Measurements from ENCODE around the gene HSPBP1. TPM values are rescaled to one million over a fixed set of nuclear protein-coding genes. Genes with fewer than 3 reads are reported as not detected.

Gene HSPBP1
- polyA plus RNA-seq, 1 donor from 2014 or later: 61.1 TPM

GRCh38 chr19:55287361-55288079 is 7.6 kb upstream of the HSPBP1 start:
- no peaks in the 10 kb centered on the region for H3K9me3 ChIP-seq (ENCODE audit: low read length)
- H4K20me1 ChIP-seq (ENCODE audit: insufficient read depth): no peaks in the 10 kb centered on the region
- no peaks in the 10 kb centered on the region for H3F3A ChIP-seq (ENCODE audit: insufficient read depth, low read length, poor library complexity, severe bottlenecking)
- no peaks in the 10 kb centered on the region for H3K9me2 ChIP-seq (ENCODE audit: insufficient read depth, low read length)
- H3K79me2 ChIP-seq (replicated peaks; ENCODE audit: insufficient read depth, low read length): peaks cover 23% of the 10 kb centered on the region
- TF ChIP-seq REST (IDR thresholded peaks at IDR 0.05; ENCODE audit: borderline replicate concordance): no peak
- TF ChIP-seq EP300 (conservative IDR thresholded peaks at IDR 0.05; ENCODE audit: poor library complexity, severe bottlenecking): no peak
- TF ChIP-seq TAF1 (IDR thresholded peaks at IDR 0.05; ENCODE audit: low read depth): no peak
- no peak for TF ChIP-seq EZH2 (IDR thresholded peaks at IDR 0.05; ENCODE audit: borderline replicate concordance, insufficient read depth, low read length, poor library complexity, severe bottlenecking)
- TF ChIP-seq SMC3 (conservative IDR thresholded peaks at IDR 0.05; ENCODE audit: poor library complexity): no peak
- no peak for TF ChIP-seq MXI1 (conservative IDR thresholded peaks at IDR 0.05; ENCODE audit: poor library complexity, severe bottlenecking)
- no peak for TF ChIP-seq RAD21 (conservative IDR thresholded peaks at IDR 0.05)
- TF ChIP-seq CTCF (IDR thresholded peaks at IDR 0.05; ENCODE audit: poor library complexity, severe bottlenecking): no peak
- no peak for TF ChIP-seq POLR2AphosphoS5 (IDR thresholded peaks at IDR 0.05)
- no peak overlapping the region for H3K4me3 ChIP-seq (ENCODE audit: low read length)
- no peak overlapping the region for H3K27ac ChIP-seq (ENCODE audit: low read length)
- no peak overlapping the region for H3K4me2 ChIP-seq (ENCODE audit: low read length)
- peaks cover 4% of the 10 kb centered on the region for H3K36me3 ChIP-seq (ENCODE audit: insufficient read depth, low read length)
- no peak overlapping the region for H3K9ac ChIP-seq (ENCODE audit: low read length)
- no peak overlapping the region for H2AFZ ChIP-seq (ENCODE audit: low read depth, low read length)
- no peaks in the 10 kb centered on the region for H3K27me3 ChIP-seq (ENCODE audit: insufficient read depth, low read depth, low read length)

- Histone ChIP-seq H3K9me3 (ENCODE audit: low read length) (no peaks in the 10 kb centered on the region), H3K27ac (ENCODE audit: low read length) (peak overlapping the region; percentile 69), H3F3A (ENCODE audit: insufficient read depth, low read length, poor library complexity, severe bottlenecking) (no peaks in the 10 kb centered on the region), H3K4me2 (ENCODE audit: low read length) (peak overlapping the region; percentile 38), H3K4me3 (ENCODE audit: low read length) (peak overlapping the region; percentile 77), H4K20me1 (ENCODE audit: insufficient read depth) (no peaks in the 10 kb centered on the region), H3K79me2 (replicated peaks; ENCODE audit: insufficient read depth, low read length) (peaks cover 23% of the 10 kb centered on the region), H3K36me3 (ENCODE audit: insufficient read depth, low read length) (peaks cover 4% of the 10 kb centered on the region), H3K9me2 (ENCODE audit: insufficient read depth, low read length) (no peaks in the 10 kb centered on the region), H3K9ac (ENCODE audit: low read length) (peak overlapping the region; percentile 90), H3K27me3 (ENCODE audit: insufficient read depth, low read depth, low read length) (no peaks in the 10 kb centered on the region), H2AFZ (ENCODE audit: low read depth, low read length) (no peak overlapping the region)
- no peak for TF ChIP-seq CTCF (IDR thresholded peaks at IDR 0.05; ENCODE audit: poor library complexity, severe bottlenecking)
- no peak for TF ChIP-seq POLR2AphosphoS5 (IDR thresholded peaks at IDR 0.05)
- no peak for TF ChIP-seq SMC3 (conservative IDR thresholded peaks at IDR 0.05; ENCODE audit: poor library complexity)
- TF ChIP-seq EP300 (conservative IDR thresholded peaks at IDR 0.05; ENCODE audit: poor library complexity, severe bottlenecking): no peak
- TF ChIP-seq REST (IDR thresholded peaks at IDR 0.05; ENCODE audit: borderline replicate concordance): no peak
- no peak for TF ChIP-seq MXI1 (conservative IDR thresholded peaks at IDR 0.05; ENCODE audit: poor library complexity, severe bottlenecking)
- TF ChIP-seq TAF1 (IDR thresholded peaks at IDR 0.05; ENCODE audit: low read depth): no peak
- TF ChIP-seq EZH2 (IDR thresholded peaks at IDR 0.05; ENCODE audit: borderline replicate concordance, insufficient read depth, low read length, poor library complexity, severe bottlenecking): no peak
Observed at GRCh38 chr19:55285229-55285890, 5.5 kb upstream of the HSPBP1 start.

Data from neural cell (in vitro differentiated cells).